ENCODE results near the gene GPAT3.

The GPAT3 gene

DNA sequence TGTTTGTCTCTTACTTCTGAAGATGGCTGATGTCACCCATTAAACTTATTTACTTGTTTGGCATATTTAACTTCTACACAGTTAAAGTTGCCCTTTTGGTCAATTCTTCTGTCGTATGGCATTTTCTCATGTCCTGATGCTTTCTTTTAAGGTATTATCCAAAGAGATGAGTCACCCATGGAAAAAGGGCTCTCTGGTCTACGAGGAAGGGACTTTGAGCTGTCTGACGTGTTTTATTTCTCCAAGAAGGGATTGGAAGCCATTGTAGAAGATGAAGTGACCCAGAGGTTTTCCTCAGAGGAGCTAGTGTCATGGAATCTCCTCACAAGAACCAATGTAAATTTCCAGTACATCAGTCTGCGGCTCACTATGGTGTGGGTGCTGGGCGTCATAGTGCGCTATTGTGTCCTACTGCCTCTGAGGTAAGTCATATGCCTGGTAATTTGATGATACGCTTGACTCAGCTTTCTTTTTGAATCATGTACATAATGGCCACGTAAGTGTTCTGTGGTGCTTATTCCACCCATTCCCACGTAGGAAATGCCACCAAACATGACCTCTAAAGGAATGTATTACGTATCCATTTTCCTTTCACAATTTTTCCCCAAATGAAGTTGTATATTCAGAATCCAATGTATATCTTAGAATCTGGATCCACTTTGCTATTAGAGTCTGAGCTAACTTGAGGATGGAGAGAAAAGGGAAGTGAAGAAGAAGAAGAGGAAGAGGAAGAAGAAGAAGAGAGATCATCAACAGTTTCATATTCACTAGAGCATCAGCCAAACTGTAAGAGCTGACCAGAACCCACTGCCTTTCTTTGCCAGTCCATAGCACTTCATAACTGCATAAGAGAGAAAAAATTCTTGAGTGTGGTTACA lies 45.7 kb downstream of the GPAT3 start:
- Histone ChIP-seq H3K9ac (ENCODE audit: low read depth, low read length) (no peak overlapping the region), H3K4me3 (ENCODE audit: low read depth, low read length) (no peak overlapping the region), H3K36me3 (ENCODE audit: control insufficient read depth, insufficient read depth, low read length) (no peaks in the 10 kb centered on the region), H3K4me1 (ENCODE audit: control insufficient read depth, insufficient read depth, low read length) (no peaks in the 10 kb centered on the region), H3K27me3 (ENCODE audit: control insufficient read depth, insufficient read depth, low read length) (no peaks in the 10 kb centered on the region), H3K9me3 (ENCODE audit: control insufficient read depth, insufficient read depth, low read length) (no peaks in the 10 kb centered on the region)

DNA sequence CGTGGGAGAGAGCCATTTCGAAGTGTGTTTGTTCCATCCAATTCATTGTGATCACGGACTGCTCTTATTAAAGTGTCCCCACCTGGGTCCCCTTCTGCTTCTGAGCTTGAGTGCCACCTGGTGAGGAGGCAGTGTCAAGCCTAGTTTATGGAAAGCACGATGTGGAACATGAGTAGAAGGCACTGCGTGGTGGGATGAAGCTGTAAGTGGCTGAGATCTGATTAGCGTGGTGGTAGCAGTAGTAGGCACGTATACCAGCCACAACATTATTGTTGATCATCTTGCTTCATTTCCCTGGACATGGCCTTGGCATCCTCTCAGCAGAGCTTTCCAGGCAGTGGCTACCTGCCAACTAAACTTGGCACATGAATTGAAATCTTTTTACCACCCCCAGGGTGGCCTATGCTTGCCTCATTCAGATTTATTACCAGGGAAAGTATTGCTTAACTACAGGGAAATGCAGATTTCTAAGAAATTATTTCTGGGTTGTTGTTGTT lies 46.4 kb downstream of the GPAT3 start:
- H3K9me3 ChIP-seq (ENCODE audit: control insufficient read depth, insufficient read depth, low read length): no peaks in the 10 kb centered on the region
- no peak overlapping the region for H3K9ac ChIP-seq (ENCODE audit: low read depth, low read length)
- no peak overlapping the region for H3K4me3 ChIP-seq (ENCODE audit: low read depth, low read length)
- no peaks in the 10 kb centered on the region for H3K4me1 ChIP-seq (ENCODE audit: control insufficient read depth, insufficient read depth, low read length)
- H3K36me3 ChIP-seq (ENCODE audit: control insufficient read depth, insufficient read depth, low read length): no peaks in the 10 kb centered on the region
- H3K27me3 ChIP-seq (ENCODE audit: control insufficient read depth, insufficient read depth, low read length): no peaks in the 10 kb centered on the region

GRCh38 chr4:83585982-83586508 lies 50.1 kb downstream of the GPAT3 start:
- Histone ChIP-seq H3K4me3 (ENCODE audit: low read depth, low read length) (no peak overlapping the region), H3K9me3 (ENCODE audit: control insufficient read depth, insufficient read depth, low read length) (no peaks in the 10 kb centered on the region), H3K36me3 (ENCODE audit: control insufficient read depth, insufficient read depth, low read length) (no peaks in the 10 kb centered on the region), H3K9ac (ENCODE audit: low read depth, low read length) (no peak overlapping the region), H3K4me1 (ENCODE audit: control insufficient read depth, insufficient read depth, low read length) (no peaks in the 10 kb centered on the region), H3K27me3 (ENCODE audit: control insufficient read depth, insufficient read depth, low read length) (no peaks in the 10 kb centered on the region)

DNA sequence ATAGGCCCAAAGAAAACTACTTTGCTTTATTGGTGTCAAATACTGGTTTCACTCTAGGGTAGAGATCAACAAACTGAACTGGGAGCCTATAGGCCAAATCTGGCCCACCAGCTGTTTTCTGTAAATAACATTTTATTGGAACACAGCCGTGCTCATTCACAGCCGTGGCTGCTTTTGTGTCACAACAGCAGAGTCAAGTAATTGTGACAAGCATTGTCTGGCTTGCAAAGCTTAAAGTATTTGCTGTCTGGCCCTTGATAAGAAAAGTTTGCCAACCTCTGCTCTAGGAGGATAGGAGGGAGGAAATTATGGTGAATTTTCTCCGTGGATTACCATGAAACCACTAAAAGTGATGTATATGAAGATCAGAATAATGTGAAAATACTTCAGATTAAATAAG lies 53.4 kb downstream of the GPAT3 start:
- Histone ChIP-seq H3K36me3 (ENCODE audit: control insufficient read depth, insufficient read depth, low read length) (no peaks in the 10 kb centered on the region), H3K4me1 (ENCODE audit: control insufficient read depth, insufficient read depth, low read length) (no peaks in the 10 kb centered on the region), H3K9ac (ENCODE audit: low read depth, low read length) (no peak overlapping the region), H3K27me3 (ENCODE audit: control insufficient read depth, insufficient read depth, low read length) (no peaks in the 10 kb centered on the region), H3K9me3 (ENCODE audit: control insufficient read depth, insufficient read depth, low read length) (no peaks in the 10 kb centered on the region), H3K4me3 (ENCODE audit: low read depth, low read length) (no peak overlapping the region)

GRCh38 chr4:83591056-83591455 lies 55.1 kb downstream of the GPAT3 start:
- Histone ChIP-seq H3K9ac (ENCODE audit: low read depth, low read length) (no peak overlapping the region), H3K36me3 (ENCODE audit: control insufficient read depth, insufficient read depth, low read length) (no peaks in the 10 kb centered on the region), H3K4me3 (ENCODE audit: low read depth, low read length) (no peak overlapping the region), H3K4me1 (ENCODE audit: control insufficient read depth, insufficient read depth, low read length) (no peaks in the 10 kb centered on the region), H3K27me3 (ENCODE audit: control insufficient read depth, insufficient read depth, low read length) (no peaks in the 10 kb centered on the region), H3K9me3 (ENCODE audit: control insufficient read depth, insufficient read depth, low read length) (no peaks in the 10 kb centered on the region)

DNA sequence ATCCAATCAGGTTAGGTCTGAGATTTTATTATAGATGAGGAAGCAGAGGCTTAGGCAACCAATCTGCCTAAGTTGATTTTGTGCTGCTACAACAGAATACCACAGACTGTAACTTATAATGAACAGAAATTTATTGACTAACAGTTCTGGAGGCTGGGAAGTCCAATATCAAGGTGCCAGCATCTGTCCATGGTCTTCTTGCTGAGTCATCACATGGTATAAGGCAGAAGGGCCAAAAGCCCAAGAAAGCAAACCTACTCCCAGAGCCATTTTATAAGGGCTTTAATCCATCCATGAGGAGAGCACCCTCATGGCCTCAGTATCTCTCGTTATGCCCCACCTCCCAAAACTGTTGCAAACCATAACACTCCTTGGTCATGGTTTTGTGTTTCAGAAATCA lies 55.8 kb downstream of the GPAT3 start:
- Histone ChIP-seq H3K36me3 (ENCODE audit: control insufficient read depth, insufficient read depth, low read length) (no peaks in the 10 kb centered on the region), H3K9ac (ENCODE audit: low read depth, low read length) (no peak overlapping the region), H3K9me3 (ENCODE audit: control insufficient read depth, insufficient read depth, low read length) (no peaks in the 10 kb centered on the region), H3K4me3 (ENCODE audit: low read depth, low read length) (no peak overlapping the region), H3K4me1 (ENCODE audit: control insufficient read depth, insufficient read depth, low read length) (no peaks in the 10 kb centered on the region), H3K27me3 (ENCODE audit: control insufficient read depth, insufficient read depth, low read length) (no peaks in the 10 kb centered on the region)

DNA sequence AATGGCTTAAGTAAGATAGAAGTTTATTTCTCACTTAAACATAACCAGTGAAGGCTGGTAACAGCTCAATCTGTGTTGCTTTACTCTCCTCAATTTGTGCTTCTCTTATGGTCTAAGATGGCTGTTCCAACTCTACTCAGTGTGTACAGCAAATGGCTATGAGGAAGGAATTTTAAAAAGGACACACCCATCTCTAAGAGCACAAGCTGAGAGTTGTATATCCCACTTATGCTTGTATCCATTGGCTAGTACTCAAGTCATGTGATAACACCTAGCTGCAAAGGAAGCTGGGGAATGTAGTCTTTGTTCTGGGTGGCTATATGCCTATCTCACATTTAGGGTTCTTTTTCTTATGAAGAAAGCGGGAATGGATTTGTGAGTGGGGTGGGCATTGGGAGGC lies 63.3 kb downstream of the GPAT3 start:
- Histone ChIP-seq H3K36me3 (ENCODE audit: control insufficient read depth, insufficient read depth, low read length) (no peaks in the 10 kb centered on the region), H3K9me3 (ENCODE audit: control insufficient read depth, insufficient read depth, low read length) (no peaks in the 10 kb centered on the region), H3K4me1 (ENCODE audit: control insufficient read depth, insufficient read depth, low read length) (no peaks in the 10 kb centered on the region), H3K9ac (ENCODE audit: low read depth, low read length) (no peak overlapping the region), H3K27me3 (ENCODE audit: control insufficient read depth, insufficient read depth, low read length) (no peaks in the 10 kb centered on the region), H3K4me3 (ENCODE audit: low read depth, low read length) (no peak overlapping the region)

- H3K4me3 ChIP-seq (ENCODE audit: low read depth, low read length): no peak overlapping the region
- no peaks in the 10 kb centered on the region for H3K27me3 ChIP-seq (ENCODE audit: control insufficient read depth, insufficient read depth, low read length)
- no peak overlapping the region for H3K9ac ChIP-seq (ENCODE audit: low read depth, low read length)
- H3K9me3 ChIP-seq (ENCODE audit: control insufficient read depth, insufficient read depth, low read length): no peaks in the 10 kb centered on the region
- no peaks in the 10 kb centered on the region for H3K4me1 ChIP-seq (ENCODE audit: control insufficient read depth, insufficient read depth, low read length)
- no peaks in the 10 kb centered on the region for H3K36me3 ChIP-seq (ENCODE audit: control insufficient read depth, insufficient read depth, low read length)
Measured at GRCh38 chr4:83603129-83603528, 67.2 kb downstream of the GPAT3 start.

GRCh38 chr4:83604321-83604720 lies 68.4 kb downstream of the GPAT3 start:
- H3K9ac ChIP-seq (ENCODE audit: low read depth, low read length): no peak overlapping the region
- no peaks in the 10 kb centered on the region for H3K27me3 ChIP-seq (ENCODE audit: control insufficient read depth, insufficient read depth, low read length)
- no peaks in the 10 kb centered on the region for H3K36me3 ChIP-seq (ENCODE audit: control insufficient read depth, insufficient read depth, low read length)
- H3K4me3 ChIP-seq (ENCODE audit: low read depth, low read length): no peak overlapping the region
- no peaks in the 10 kb centered on the region for H3K4me1 ChIP-seq (ENCODE audit: control insufficient read depth, insufficient read depth, low read length)
- no peaks in the 10 kb centered on the region for H3K9me3 ChIP-seq (ENCODE audit: control insufficient read depth, insufficient read depth, low read length)

DNA sequence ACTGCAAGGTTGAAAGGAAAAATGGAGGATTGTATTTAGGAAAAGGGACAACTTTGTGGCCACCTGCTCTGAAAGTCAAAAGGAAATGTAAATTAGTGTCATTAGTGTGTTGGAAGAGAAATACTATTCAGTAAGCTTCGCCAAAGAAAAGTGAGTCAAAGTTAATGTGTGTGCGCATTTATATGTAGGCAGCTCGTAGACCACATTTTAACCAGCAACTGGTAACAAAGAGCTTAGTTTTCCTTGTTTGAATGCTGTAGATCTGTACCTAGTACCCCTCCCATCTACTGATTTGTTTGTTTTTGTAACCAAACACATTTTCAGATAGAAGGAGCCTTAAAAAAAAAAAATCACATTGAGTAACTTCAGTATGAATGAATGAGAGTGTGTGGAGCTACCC lies 69.3 kb downstream of the GPAT3 start:
- no peaks in the 10 kb centered on the region for H3K36me3 ChIP-seq (ENCODE audit: control insufficient read depth, insufficient read depth, low read length)
- no peaks in the 10 kb centered on the region for H3K4me1 ChIP-seq (ENCODE audit: control insufficient read depth, insufficient read depth, low read length)
- no peaks in the 10 kb centered on the region for H3K9me3 ChIP-seq (ENCODE audit: control insufficient read depth, insufficient read depth, low read length)
- no peak overlapping the region for H3K4me3 ChIP-seq (ENCODE audit: low read depth, low read length)
- no peaks in the 10 kb centered on the region for H3K27me3 ChIP-seq (ENCODE audit: control insufficient read depth, insufficient read depth, low read length)
- no peak overlapping the region for H3K9ac ChIP-seq (ENCODE audit: low read depth, low read length)

DNA sequence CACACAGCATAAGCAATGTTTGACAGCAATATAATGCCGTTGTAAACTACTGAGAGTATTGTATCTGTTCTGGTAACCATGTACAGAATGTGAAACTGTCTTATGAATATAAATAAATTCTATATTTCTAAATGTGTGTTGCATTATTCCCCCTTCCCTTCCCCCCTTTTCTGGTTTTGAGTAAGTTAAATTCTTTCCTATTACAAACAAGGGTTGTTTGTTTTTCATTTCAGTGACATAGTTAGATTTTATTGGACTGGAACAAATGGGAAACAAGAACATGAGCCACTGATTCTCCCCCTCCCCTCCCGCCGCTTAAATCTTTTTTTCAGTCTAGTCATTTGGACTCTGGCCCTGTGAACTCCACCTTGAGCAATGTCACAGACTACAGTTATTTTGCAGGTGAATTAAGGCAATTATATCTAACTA lies 69.8 kb downstream of the GPAT3 start:
- no peak overlapping the region for H3K9ac ChIP-seq (ENCODE audit: low read depth, low read length)
- no peak overlapping the region for H3K4me3 ChIP-seq (ENCODE audit: low read depth, low read length)
- H3K36me3 ChIP-seq (ENCODE audit: control insufficient read depth, insufficient read depth, low read length): no peaks in the 10 kb centered on the region
- H3K9me3 ChIP-seq (ENCODE audit: control insufficient read depth, insufficient read depth, low read length): no peaks in the 10 kb centered on the region
- no peaks in the 10 kb centered on the region for H3K27me3 ChIP-seq (ENCODE audit: control insufficient read depth, insufficient read depth, low read length)
- no peaks in the 10 kb centered on the region for H3K4me1 ChIP-seq (ENCODE audit: control insufficient read depth, insufficient read depth, low read length)

DNA sequence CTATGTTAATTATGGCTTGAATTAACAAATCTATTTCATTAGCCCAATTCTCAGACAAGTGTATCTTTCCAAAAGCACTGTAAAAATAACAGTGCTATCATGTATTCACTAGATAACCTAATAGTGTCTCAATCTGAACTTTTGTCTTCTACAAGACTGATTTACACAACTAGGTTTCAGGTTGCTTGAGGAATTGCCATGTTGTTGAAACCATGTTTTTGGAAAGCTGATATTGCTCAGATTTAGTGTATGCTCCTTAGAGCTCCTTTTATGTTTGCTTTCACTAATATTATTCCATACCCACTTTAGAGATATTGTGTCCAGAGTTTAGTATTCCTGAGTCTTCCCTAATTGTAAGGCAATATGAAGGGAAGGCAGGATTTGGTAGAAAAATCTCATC lies 70.6 kb downstream of the GPAT3 start:
- Histone ChIP-seq H3K4me1 (ENCODE audit: control insufficient read depth, insufficient read depth, low read length) (no peaks in the 10 kb centered on the region), H3K9ac (ENCODE audit: low read depth, low read length) (no peak overlapping the region), H3K4me3 (ENCODE audit: low read depth, low read length) (no peak overlapping the region), H3K36me3 (ENCODE audit: control insufficient read depth, insufficient read depth, low read length) (no peaks in the 10 kb centered on the region), H3K9me3 (ENCODE audit: control insufficient read depth, insufficient read depth, low read length) (no peaks in the 10 kb centered on the region), H3K27me3 (ENCODE audit: control insufficient read depth, insufficient read depth, low read length) (no peaks in the 10 kb centered on the region)
